Ovary (tissue), 3 donors: Measurements from ENCODE around the gene TAF4.

Experiments used
- CTCF ChIP-seq, 3 donors: fragments of 450-650 bp in 2 of 3; fragments of 200-600 bp in 1 of 3; IDR thresholded peaks; one replicate each; pipeline versions ENCODE4 v1.5.1 to v1.8.0; 2016 to 2022; ENCODE audit warnings: antibody characterized with exemption in 3 of 3, mild to moderate bottlenecking in 1 of 3
- EP300 ChIP-seq: sonication (generic); formaldehyde crosslinking; IDR thresholded peaks from one replicate; pipeline ENCODE4 v1.6.1; 2017; ENCODE audit warnings: antibody characterized with exemption
- POLR2A ChIP-seq: fragments of 450-650 bp; IDR thresholded peaks from one replicate; pipeline ENCODE4 v1.6.1; 2017; ENCODE audit warnings: antibody characterized with exemption, mild to moderate bottlenecking, moderate library complexity
- donor health status: DM: no; HTN: no; CAD: no.

DNA sequence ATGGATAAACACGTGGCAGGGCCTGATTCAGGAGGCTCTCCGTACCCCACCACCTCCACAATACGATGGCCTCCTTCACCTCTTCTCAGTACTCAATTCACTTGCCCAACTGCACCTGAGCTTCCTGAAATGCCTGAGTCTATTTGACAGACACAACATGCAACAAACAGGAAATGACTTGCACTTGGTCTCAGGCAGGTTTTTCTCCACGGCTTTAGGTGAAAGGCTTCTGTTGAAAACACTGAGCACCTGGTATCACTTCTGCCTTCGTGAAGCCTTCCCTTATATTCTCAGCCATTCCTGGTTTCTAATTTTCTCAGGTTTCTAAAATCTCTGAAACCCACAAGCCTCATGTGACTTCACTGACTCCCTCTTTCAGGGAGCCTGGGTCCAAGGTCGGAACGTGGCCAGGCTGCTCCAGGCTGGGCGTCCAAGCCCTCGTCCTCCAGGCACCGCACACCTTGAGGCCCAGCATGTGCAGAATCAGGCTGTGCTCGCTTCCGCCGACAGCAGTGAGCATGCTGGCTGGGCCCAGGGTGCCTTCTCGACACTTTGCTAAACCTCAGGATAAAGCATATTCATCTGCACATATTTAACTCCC is 34.7 kb downstream of the TAF4 start:
- TF ChIP-seq CTCF (IDR thresholded peaks at IDR 0.05), result no peak
- no peak for TF ChIP-seq POLR2A
- TF ChIP-seq EP300, result no peak
